ENCODE measurements around the gene VDAC1. TPM values are rescaled to one million over a fixed set of nuclear protein-coding genes. Genes with fewer than 3 reads are reported as not detected.

VDAC1 gene
- total RNA-seq, 4 donors from 2014 or later = 151 to 220 (median 188) TPM

DNA sequence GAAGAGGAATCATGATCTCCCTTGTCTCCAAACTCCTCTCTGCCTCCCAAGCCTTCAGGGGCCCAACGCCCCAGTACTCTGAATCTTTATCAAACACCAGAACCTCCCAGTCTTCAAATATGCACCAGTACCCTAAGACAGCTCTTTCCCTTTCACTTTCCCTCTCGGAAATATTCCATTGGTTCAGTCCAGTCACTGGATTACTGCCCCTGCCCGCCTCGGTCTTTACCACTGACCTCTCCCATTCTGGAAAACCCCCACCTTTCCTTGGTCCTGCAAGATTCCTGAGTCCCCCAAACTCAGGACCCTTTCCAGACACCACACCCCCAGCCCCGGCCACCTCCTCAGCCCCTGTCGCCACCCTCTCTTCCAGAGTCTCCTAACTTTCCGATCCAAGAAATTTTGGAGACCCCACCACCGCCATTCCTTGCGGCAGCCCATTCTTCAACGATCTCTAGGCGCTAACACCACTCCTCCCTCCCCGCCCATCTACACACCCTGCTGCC lies 37.0 kb downstream of the VDAC1 start:
- Histone ChIP-seq H3K4me1 (peaks cover 11 to 36% (median 13%) of the 10 kb centered on the region in 3 donors), H3K27ac (peak overlapping the region; percentile 89 to 93 (median 92)), H3K36me3 (peaks cover 0 to 32% (median 0%) of the 10 kb centered on the region in 3 donors), H3K27me3 (no peaks in the 10 kb centered on the region), H3K4me3 (peak overlapping the region; percentile 72 to 92 (median 88)), H3K9me3 (no peaks in the 10 kb centered on the region)
- intact Hi-C loops (cut with DNase I) = no loop called here
- no peak for DNase-seq
- TF ChIP-seq POLR2A (IDR thresholded peaks at IDR 0.05) = no peak
- TF ChIP-seq, protein P1, sequence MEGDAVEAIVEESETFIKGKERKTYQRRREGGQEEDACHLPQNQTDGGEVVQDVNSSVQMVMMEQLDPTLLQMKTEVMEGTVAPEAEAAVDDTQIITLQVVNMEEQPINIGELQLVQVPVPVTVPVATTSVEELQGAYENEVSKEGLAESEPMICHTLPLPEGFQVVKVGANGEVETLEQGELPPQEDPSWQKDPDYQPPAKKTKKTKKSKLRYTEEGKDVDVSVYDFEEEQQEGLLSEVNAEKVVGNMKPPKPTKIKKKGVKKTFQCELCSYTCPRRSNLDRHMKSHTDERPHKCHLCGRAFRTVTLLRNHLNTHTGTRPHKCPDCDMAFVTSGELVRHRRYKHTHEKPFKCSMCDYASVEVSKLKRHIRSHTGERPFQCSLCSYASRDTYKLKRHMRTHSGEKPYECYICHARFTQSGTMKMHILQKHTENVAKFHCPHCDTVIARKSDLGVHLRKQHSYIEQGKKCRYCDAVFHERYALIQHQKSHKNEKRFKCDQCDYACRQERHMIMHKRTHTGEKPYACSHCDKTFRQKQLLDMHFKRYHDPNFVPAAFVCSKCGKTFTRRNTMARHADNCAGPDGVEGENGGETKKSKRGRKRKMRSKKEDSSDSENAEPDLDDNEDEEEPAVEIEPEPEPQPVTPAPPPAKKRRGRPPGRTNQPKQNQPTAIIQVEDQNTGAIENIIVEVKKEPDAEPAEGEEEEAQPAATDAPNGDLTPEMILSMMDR (IDR thresholded peaks at IDR 0.05) = no peak
- 0 to 2% methylated on average over 12 of the region's 12 CpGs for WGBS, 2 donors

- TF ChIP-seq POLR2A (IDR thresholded peaks at IDR 0.05) = no peak
- TF ChIP-seq, protein P1 (IDR thresholded peaks at IDR 0.05) = no peak
- 60 to 68% methylated on average over 5 of the region's 5 CpGs for WGBS, 2 donors
- Histone ChIP-seq H3K4me3 (peak overlapping the region in 3 of 4 donors; percentile 85 to 92 (median 91)), H3K9me3 (no peaks in the 10 kb centered on the region), H3K36me3 (peaks cover 0 to 25% (median 0%) of the 10 kb centered on the region in 3 donors), H3K27me3 (no peaks in the 10 kb centered on the region), H3K4me1 (peaks cover 11 to 36% (median 13%) of the 10 kb centered on the region in 3 donors), H3K27ac (peak overlapping the region in 2 of 4 donors; percentile 89 to 93)
- intact Hi-C loops (cut with DNase I) = no loop called here
- no peak for DNase-seq
Observed at GRCh38 chr5:133967124-133967523, 37.7 kb downstream of the VDAC1 start.

- H3K36me3 ChIP-seq = peaks cover 0 to 15% (median 0%) of the 10 kb centered on the region in 3 donors
- H3K4me3 ChIP-seq = no peak overlapping the region
- no peaks in the 10 kb centered on the region for H3K9me3 ChIP-seq
- 91 to 98% methylated on average over 10 of the region's 10 CpGs for WGBS, 2 donors
- intact Hi-C loops (cut with DNase I) = no loop called here
- peaks cover 11 to 36% (median 13%) of the 10 kb centered on the region in 3 donors for H3K4me1 ChIP-seq
- H3K27me3 ChIP-seq = no peaks in the 10 kb centered on the region
- no peak for DNase-seq
- no peak overlapping the region for H3K27ac ChIP-seq
- TF ChIP-seq, protein P1 (IDR thresholded peaks at IDR 0.05) = no peak
- TF ChIP-seq POLR2A (IDR thresholded peaks at IDR 0.05) = no peak
Observed at GRCh38 chr5:133966090-133966489, 38.7 kb downstream of the VDAC1 start.

DNA sequence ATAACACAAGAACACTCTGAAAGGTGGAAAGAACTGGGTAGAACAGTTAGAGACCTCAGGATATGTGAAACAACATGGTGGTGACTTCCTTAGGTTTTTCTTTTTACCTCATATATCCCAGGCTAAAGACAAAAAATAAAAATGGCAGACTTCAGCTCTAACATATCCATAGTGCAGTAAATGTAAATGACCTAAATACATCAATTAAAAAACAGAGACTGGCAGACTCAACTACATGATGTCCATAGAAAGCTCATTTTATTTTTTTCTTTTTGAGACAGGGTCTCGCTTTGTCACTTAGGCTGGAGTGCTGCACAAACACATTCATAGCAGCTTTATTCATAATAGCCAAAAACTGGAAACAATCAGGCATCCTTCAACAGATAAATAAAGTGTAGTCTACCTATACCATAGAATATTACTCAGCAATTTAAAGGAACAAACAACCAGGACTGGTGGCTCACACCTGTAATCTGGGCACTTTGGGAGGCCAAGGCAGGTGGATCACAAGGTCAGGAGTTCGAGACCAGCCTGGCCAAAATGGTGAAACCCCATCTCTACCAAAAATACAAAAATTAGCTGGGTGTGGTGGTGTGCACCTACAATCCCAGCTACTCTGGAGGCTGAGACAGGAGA lies 41.2 kb downstream of the VDAC1 start:
- TF ChIP-seq, protein P1 (IDR thresholded peaks at IDR 0.05) = no peak
- no peak for TF ChIP-seq POLR2A (IDR thresholded peaks at IDR 0.05)
- 92 to 100% methylated on average over 1 to 2 of the region's 2 CpGs for WGBS, 2 donors
- intact Hi-C loops (cut with DNase I) = no loop called here
- Histone ChIP-seq H3K4me3 (no peak overlapping the region), H3K4me1 (peaks cover 7 to 23% (median 11%) of the 10 kb centered on the region in 3 donors), H3K27ac (no peak overlapping the region), H3K36me3 (peaks cover 0 to 25% (median 0%) of the 10 kb centered on the region in 3 donors), H3K27me3 (no peaks in the 10 kb centered on the region), H3K9me3 (no peaks in the 10 kb centered on the region)
- no peak for DNase-seq

DNA sequence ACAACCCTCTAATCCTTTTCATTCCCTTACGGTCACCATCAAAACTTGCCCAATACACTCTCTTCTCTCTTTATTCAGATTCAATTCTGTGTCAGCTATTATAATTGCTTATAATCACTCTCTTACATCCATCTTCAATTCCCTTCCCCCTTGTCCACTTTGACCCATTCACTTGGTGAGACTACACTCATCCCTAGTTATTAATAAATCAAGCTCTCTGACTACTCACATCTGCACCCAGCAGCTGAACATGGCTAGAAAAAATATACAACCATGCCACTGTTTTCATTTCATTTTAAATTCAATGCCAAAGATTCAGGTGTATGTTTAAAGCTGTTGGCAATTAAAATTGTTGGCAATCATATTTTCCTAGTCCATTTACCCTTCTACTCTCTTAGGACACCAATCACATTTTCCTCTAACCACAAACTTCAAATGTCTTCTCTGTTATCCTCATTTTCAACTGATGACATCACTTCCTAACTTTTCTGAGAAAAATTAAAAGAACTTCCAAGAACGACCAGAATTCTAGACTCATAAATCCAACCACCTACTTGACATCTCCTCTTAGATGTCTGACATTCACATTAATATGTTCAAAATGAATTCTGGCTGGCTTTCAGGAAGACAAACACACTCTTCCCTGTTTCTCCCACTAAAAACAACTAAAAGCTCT lies 41.8 kb downstream of the VDAC1 start:
- no peak for DNase-seq
- no peak overlapping the region for H3K4me3 ChIP-seq
- H3K36me3 ChIP-seq = peaks cover 0 to 29% (median 4%) of the 10 kb centered on the region in 3 donors
- H3K27me3 ChIP-seq = no peaks in the 10 kb centered on the region
- WGBS, 2 donors = 61 to 71% methylated on average over 2 of the region's 2 CpGs
- no peak for TF ChIP-seq POLR2A (IDR thresholded peaks at IDR 0.05)
- TF ChIP-seq, protein P1 (IDR thresholded peaks at IDR 0.05) = no peak
- H3K4me1 ChIP-seq = peaks cover 7 to 21% (median 11%) of the 10 kb centered on the region in 3 donors
- intact Hi-C loops (cut with DNase I) = no loop called here
- no peaks in the 10 kb centered on the region for H3K9me3 ChIP-seq
- H3K27ac ChIP-seq = no peak overlapping the region

Measured in esophagus squamous epithelium (tissue), 5 donors.